ENCODE measurements around the gene PAK5.

Gene PAK5

DNA sequence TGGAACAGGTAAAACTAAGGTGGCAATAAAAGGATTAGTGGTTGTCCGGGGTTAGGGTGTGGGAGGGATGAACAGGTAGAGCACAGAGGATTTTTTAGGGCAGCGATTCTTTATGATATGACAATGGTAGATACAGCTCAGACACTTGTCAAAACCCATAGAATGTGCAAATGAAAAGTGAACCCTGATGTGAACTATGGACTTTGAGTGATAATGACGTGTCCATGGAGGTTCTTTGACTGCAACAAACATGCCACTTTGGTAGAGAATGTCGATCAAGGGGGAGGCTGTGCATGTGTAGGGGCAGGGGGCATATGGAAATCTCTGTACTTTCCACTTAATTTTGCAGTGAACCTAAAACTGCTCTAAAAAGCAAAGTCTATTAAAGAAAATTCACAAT, 223.8 kb downstream of the PAK5 start:
- no peak for DNase-seq

DNA sequence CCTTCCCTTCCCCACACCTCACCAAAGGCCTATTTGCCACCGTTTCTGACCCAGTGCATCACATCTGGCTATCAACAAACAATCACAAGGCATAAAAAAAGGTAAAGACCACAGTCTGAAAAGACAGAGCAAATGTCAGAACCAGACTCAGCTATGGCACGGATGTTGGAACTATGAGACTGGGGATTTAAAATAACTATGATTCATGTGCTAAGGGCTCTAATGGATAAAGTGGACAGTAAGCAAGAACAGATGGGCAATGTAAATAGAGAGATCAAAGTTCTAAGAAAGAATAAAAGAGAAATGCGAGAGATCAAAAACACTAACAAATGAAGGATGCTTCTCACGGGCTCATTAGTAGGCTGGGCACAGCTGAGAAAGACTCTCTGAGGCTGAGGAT, 225.0 kb downstream of the PAK5 start:
- DNase-seq, result no peak

GRCh38 chr20:9611921-9612320, 227.0 kb downstream of the PAK5 start:
- no peak for DNase-seq

DNA sequence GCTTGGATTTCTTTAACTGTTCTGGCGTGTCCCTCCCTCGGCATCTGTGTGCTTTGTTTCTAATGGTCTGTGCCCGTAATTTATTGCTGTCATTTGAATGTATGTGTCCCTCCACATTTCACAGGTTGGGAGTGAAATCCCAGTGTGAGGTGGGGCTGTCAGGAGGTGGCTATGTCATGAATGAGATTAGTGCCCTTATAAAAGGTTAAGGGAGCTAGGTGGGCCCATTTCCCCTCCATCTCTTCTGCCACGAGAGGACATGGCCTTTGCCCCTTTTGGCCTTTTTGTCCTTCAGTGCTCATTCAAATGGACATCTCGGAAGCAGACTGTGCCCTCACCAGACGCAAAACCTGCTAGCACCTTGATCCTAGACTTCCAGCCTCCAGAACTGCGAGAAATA, 228.2 kb downstream of the PAK5 start:
- DNase-seq, result no peak

DNA sequence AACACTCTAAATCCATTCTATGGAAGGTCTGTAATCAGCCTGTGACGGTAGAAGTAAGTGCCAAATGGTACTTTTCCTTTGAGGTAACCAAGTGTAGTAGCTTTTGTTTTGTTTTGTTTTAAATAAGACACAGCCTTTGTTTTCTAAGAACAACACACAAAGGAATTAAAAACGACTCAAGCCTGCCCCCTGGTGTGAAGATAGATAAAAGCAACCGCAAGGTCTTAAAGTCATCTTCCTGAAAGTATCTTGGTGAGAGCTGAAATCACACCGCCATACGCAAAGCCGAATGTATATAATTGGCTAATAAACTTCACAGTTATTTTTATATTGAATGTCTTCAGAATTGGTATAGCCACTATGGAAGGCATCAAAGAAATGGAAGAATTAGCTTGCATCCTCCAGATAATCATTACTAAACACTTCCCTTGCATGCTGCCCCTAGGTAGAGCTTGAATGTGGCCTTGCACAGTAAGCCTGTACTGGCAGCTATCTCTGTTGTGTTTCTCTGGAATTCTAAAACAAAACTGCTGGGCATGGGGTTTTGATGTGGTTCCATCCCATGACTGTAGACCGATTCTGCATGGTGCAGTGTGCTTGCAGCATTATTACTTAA, 228.9 kb downstream of the PAK5 start:
- DNase-seq, result peak; percentile 65

DNA sequence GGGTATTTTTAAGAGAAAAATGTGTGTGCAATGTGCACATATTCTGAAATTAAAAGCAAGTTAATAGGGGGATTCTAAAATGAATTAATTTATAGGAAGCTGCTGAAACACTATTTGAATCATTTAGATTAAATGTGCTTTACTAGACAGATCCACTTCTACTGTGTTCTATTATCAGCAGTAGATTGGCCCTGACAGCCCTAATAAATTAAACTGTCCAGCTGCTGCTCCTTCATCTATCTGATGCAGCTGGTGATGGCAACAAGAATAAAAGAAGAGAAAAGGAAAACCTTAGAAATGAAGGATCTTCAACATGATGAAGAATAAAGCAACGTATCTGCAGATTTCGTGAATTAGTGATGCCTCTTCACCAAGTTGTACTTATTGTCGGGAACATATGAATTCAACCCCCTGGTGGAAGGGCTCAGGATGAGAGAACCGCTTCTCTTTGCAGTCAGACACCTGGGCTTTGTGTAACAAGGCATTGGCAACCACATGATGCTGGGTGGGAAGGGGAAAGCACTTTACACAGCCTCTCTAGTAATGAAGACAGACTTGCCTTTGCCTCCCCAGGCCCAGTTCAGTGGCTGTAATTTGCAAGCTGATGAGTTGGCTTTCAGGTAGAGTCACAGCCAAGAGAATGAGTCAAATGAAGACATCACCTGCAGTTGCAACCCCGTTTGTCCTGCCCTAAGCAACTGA, 230.1 kb downstream of the PAK5 start:
- no peak for DNase-seq

GRCh38 chr20:9602847-9603183, 236.1 kb downstream of the PAK5 start:
- DNase-seq, result no peak

- no peak for DNase-seq
Measured at GRCh38 chr20:9600562-9600961, 238.3 kb downstream of the PAK5 start.

DNA sequence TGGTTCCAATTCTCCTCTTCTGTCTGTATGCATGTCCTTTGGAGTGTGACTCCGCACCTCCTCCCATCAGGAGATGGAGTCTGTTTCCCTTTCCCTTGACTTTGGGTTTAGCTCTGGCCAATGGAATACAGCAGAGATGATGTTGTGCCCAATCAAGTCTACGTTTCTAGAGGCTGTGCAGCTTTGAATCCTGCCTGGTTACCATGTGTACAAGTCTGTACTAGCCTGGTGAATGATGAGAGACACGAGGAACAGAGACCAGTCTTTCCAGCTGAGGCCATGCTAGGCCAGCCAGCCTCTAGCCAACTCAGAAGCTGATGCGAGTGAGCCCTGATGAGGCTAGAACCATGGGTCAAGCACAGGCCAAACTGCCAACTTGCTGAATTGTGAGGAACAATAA, 241.3 kb downstream of the PAK5 start:
- no peak for DNase-seq

DNA sequence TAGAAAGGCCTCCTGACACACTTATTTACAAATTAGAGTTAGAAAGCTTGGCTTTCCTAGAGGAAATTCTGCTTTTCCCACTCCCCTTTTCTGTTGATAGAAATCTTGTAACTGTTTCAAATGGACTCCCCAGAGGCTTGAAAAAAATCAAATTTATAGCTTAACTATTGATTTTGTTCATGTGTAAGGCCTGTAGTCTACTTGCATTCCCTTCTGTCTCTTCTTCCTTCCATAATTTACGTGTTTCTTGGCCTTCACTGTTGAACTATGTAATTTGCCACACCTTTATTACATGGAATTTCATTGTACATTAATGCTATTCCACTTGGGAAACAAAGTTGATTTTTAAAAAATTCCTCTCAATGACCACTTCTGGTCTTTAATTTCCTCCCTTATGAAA, 243.1 kb downstream of the PAK5 start:
- no peak for DNase-seq

DNA sequence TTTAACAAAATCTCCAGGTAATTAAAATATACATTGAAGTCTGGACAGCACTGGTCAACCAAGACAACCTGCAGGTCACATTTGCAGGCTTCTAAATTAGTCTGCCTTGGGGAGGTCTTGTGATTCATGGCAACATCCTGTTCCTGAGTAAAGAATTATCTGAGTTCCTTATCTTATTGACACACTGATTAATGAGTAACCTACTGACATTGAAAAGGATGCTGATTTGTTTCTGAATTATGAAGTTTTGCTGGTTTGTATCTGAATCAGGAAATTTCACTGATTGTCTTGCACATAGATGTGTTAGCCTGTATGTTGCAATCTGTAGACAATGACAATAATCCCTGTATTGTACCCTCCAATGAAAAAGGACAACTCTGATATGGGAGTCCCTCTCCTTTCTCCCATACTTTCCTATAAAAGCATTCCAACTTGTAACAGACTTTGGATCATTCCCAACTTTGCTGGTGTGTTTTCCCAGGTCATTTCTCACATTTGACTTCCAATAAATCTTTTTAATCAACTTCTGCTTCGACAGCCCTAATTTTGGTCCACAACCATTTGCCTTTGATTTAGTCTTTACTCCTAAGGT, 244.5 kb downstream of the PAK5 start:
- DNase-seq, result no peak

GRCh38 chr20:9592419-9592818, 246.5 kb downstream of the PAK5 start:
- no peak for DNase-seq

DNA sequence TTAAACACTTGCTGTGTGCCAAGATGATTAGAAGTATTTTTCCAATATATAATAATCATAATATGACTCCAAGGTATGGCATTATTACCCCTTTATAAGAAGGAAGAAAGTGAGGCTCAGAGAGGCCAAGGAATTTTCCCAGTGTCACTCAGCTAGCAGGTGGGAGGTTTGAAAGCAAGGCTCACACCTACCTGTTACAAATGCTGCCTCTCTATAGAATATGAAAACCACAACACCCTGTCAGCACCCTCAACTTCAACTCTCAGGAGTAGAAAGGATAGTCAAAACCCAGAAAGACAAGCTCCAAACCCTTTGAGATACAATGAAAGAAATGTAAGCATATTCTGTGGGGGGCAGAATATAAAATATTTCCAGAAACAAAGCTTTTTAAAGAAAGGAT, 247.8 kb downstream of the PAK5 start:
- no peak for DNase-seq

GRCh38 chr20:9590189-9590588, 248.7 kb downstream of the PAK5 start:
- DNase-seq, result no peak

DNA sequence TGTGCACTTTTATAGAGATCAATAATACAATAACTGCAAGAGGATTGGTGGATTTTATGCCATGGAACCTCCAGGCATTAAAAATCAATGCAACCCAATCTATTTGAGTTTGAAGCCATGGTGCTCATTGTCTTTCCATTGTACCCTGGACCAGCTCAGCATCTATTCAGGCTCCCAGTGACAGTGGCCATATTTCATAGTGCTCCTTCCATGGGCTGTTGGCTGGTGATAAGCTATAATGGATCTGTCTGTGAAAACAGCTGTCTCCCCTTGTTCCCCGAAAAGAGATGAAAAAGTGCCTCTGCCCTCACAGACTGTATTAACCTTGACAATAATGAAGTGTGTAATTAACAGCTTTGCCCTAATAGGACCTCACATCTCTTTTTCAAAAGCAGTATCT, 250.2 kb downstream of the PAK5 start:
- no peak for DNase-seq

DNA sequence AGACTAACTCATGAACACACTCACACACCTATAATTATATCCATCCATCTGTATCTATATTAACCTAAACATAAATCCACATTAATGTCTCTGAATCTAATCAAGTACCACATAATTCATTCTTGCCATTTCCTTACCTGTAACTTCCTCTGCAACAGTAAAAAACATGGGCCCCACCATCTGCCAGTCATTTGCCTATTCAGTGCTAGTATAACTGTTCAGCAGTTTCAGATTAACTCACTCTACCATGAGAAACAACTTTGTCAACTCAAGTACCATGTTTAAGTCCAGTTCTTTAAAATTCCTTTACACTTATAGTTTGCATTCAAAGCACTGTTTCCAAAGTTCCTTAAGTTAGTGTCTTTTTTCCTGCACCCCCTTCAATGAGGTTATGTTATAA, 255.7 kb downstream of the PAK5 start:
- DNase-seq, result no peak

DNA sequence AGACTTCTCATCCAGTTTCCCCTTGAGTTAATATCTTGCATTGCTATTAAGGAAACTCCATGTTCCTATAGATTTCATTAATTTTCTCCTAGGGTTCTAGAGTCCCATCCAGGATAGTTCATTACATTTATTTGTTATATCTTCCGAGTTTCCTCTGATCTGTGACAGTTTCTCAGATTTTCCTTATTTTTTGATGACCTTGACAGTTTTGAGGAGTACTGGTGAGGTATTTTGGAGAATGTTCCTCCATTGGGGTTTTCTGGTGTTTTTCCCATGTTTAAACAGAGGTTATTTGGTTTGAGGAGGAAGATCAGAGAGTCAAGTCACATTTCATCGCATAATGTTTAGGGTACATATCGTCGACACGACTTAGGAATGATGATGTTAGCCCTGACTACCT, 256.7 kb downstream of the PAK5 start:
- no peak for DNase-seq

- no peak for DNase-seq
Measured at GRCh38 chr20:9581509-9581908, 257.4 kb downstream of the PAK5 start.

DNA sequence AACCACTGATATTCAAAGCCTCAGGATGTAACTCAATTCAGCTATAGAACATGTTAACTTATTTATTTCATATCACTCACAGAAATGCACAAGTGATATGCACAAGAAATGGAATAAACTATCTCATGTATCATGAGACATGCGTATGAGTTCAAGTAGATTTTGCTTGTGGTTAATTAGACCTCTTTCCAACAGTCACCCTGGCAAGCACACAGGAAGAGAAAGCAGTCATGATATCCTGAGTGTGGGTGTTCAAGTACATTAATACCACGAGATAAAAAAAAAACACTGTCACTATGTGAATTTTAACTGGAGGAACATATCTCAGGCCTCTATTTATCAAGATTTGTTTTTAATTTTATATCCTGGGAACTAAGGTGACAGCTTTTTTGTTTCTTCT, 260.3 kb downstream of the PAK5 start:
- no peak for DNase-seq

DNA sequence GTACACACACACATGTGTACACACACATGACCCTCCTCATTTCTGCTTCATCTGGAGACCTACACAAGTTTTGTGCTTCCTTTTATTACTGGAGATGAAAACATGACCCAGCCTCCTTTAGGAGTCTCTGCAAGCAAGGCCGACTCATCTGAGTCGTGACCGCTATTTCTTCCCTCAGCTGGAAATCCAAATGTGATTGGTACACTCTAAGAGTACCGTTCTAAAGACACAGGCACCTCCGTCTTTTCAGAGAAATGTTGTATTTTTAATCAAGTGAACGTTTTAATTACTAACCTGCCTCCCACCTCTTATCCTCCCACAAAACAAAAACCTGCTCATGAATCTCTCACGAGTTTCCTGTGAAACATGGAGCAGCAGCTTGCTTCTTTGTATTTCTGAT, 261.5 kb downstream of the PAK5 start:
- no peak for DNase-seq

DNA sequence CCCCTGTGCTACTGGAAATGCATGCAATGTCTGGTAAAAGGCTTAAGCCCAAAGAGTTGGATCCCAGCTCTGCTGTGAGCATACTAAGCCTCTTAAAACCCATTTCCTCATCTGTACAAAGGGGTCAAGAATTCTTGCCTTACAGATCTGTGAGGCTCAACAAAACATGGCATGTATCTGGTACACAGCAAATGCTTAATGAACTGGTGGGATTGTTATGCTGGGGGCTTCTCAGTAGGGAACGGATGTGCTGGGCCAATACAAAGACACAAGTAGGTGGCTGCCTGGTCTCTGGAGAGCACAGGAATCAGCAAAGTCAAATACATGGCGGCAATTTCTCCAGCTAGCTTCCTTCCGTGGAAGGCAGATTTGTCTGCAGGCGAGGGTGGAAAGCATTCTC, 262.2 kb downstream of the PAK5 start:
- no peak for DNase-seq

GRCh38 chr20:9575836-9576235, 263.0 kb downstream of the PAK5 start:
- DNase-seq, result no peak

GRCh38 chr20:9574776-9575175, 264.1 kb downstream of the PAK5 start:
- DNase-seq, result no peak

DNA sequence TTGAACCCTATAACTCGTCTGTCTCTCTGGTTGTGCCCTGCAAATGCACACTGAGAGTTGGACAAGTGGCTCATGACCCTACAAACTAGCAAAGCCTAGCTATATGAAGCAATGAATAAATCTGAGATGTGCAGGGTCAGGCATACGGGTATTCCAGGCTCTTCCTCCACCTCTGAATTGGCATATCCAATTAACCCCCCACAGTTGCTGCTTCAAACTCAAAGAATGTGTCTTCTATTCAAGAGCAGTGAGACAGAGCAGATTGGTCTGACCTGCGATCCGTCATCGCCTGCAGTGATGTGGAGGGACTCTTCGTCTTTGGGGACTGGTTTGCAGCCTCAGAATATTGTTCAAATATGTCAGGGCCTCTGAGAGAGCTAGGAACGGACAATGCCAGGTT, 264.7 kb downstream of the PAK5 start:
- no peak for DNase-seq

All from NCI-H2171 (cell line).